ENCODE results near the gene GNB1.
A peak's percentile ranks its signal among the peaks of the same experiment; 100 is the strongest.

Gene GNB1

DNA sequence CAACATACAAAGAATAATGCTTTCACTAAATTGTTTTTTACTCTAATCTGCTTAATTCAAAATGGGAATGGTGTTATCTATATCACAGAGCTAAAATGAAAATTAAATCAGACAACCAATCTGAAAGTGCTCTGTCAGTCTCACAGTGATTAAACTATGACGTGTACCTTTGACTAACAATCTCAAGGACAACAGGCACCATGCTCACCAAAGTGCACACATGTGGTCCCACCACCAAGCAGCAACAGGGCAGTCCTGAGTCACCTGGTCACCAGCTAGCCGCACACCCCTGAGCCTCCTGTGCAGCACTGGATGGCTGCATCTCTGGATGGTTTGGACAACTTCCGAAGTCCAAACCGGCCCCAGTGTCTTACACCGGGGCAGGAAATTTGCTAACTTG is 58.1 kb downstream of the GNB1 start:
- no peak for DNase-seq

DNA sequence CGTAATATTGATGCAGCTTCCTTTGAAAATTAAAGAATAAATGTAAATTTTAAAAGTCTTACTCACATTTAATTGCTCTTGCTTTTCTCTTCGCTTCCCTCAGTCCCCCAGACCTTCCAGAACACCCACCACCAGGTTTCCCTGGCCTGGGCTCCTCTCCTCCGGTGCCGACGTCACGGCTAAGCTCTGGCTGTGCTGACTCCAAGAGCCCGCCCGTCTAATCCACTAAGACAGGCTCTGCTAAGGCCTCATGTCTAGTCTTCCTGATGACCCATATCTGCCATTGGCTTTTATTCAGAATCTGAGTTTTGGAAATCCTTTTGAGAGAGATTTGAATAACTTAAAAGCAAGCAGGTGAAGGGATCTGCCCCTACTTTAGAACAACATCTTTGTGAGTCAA is 58.7 kb downstream of the GNB1 start:
- no peak for DNase-seq

DNA sequence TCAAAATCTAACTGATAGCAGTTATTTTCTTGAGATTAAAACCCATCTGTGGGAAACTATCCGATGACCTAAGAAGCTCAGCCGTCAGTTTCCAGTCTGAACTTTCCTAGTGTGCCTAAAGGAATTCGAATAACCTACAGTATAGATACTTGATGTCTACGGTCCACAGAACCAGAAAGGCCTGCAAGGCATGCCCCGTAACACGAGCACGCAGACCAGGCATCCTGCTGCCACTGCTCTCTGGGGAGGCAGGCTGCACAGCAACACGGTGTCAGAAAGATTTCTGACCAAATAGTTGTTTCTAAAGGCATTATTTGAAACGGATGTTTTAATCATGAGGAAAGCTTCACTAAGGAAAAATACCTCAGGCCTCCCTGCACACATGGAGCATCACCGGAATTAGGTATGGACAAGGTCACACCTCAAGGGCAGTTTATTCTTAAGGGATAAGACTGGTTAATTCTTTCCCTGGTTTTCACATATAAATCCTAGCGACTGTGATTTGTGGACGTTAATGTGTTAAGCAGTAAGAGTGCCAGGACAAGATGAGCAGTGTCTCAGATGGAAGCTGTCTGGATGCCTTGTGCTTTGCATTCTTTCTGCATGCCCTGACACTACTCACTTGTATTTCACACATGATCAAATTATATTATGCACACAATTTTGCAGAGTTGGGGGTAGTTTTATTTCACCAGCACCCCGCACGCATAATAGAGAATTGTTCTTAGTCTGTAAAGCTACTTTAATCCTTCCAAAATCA is 63.6 kb downstream of the GNB1 start:
- no peak for DNase-seq

DNA sequence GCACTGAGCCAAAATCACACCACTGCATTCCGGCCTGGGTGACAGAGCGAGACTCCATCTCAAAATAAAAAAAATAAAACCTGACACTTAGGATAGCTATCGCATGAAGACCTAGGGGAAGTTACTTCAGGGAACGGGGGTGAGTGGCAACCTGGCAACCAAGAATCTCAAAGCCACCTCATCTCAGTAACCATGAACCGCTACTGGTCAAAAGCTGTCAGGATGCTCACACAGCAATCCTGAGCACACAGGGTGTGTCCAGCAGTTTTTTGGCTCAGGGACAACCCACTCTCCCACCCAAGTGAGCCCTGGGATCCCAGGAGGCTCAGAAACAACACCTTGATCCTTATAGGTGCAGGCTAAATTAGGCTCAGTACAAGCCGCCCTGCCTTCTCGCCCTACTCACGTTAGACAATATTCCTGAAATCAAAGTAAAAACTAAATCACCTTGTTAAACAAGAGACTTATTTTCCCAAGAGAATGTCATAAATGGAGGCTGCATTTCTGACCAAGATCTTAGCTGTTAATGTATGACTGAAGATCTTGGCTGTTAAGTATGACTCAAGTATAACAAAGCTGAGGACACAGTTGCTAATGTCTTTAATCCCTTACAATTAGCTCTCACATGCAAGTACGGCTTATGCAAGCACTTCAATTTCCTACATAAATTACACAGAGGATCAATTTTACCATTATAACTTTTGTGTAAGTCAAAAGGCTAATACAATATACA is 64.4 kb downstream of the GNB1 start:
- no peak for DNase-seq

DNA sequence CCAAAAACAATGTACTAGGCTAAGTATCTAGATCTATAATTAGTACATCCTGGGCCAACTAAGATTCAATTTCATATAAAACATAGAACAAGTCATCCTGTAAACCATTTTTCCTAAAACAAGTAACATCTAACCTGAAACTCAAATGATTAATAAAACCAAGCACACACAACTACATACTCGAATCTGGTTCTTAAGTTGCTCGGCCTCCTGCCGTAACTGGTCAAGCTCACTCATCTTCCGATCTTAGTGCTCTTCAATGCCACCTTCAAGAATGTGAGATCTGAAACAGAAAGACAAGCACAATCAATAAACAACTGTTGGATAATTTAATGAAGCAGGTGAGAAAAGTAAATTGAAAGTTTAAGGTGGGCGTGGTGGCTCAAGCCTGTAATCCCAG is 65.7 kb downstream of the GNB1 start:
- no peak for DNase-seq

DNA sequence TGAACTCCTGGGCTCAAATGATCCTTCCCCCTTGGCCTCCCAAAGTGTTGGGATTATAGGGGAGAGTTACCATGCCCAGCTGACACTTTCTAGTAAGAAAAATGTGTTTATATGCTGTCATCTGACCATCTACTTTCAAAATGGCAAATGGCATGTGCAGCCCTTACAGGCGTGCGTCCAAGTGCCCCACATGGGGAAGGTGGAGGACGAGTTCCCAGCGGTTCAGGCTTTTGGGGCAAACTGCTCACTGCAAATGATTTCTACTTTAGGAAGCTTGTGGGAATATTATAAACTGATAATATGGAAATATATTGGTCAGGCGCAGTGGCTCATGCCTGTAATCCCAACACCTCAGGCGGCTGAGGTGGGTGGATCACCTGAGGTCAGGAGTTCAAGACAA is 71.1 kb downstream of the GNB1 start:
- DNase-seq = no peak

DNA sequence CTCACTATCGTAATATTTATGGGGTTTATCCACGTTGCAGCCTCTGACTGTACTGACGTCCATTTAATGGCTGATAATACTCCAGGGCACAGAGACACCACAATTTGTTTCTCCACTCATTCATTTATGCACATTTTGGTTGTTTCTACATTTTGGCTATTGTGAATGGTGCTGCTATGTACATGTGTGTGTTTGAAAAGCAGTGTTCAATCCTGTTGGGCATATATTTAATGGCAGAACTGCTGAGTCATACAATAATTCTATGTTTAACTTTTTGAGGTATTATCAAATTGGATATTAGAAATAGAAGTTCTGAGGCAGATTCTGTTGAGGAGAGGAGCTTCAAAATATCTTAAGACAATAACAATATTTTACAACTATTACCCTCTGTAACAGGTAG is 73.7 kb downstream of the GNB1 start:
- DNase-seq = no peak

DNA sequence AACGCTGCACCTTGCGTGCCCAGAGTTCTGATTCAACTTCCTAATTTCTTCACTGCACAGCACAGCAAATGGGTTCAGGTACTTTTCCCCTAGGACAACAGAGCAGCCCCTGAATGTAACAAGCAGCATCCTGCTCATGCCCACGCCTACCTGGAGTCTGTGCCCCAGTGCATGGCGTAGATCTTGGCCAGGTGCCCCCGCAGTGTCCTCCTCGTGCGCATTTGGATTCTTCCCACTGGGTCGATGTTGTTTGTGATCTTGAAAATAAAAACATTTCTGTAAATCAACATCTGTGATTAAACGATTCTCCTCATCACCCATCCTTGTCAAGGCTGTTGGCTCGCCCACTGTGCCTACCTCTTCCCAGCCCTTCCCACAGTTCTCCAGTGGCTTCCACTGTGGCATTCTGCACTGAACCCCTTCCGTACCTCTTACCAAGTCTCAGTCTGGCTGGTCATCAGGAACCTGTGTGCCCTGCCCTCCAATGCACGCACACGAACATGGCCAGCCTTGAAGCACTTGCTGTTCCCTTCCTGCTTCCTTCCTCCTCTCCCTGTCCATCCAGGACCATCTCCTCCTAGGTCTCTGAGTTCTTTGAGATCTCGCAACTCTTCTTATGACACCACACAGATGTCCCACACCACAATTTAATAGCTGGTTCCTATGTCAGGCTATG is 75.1 kb downstream of the GNB1 start:
- DNase-seq = no peak

DNA sequence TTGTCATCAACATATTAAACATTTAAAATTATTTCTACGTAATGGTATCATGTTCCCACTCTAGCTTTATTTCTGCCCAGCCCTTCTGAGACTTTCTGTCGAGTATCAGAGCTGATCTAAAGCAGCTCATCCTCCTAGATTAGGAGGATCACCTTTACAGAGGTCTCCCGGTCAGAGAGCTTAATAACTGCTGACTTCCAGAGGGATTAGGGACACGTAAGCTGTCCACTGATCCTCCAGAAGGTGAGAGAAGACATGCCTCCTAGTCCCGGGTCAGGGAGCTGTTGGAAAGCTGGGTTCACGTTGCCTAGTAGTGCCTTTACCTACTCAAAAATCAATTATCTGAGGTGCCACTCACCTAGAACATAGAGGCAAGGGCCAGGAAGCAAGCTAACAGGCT is 81.4 kb downstream of the GNB1 start:
- no peak for DNase-seq

DNA sequence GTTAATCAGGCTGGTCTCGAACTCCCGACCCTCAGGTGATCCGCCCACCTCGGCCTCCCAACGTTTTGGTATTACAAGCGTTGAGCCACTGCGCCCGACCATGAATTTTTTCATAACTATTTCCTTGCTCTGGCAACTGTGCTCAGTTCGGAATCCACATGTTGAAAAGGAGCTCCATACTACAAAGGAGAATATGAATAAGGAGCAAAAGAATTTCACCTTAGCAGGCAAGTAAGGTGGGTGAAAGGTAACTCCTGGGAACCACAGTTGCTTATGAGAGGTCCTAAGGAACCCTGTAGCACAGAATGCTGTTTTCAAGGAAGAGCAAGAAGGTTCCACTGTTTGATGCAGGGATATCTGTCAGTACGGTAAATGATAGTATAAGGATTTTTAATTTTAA is 82.7 kb downstream of the GNB1 start:
- no peak for DNase-seq

DNA sequence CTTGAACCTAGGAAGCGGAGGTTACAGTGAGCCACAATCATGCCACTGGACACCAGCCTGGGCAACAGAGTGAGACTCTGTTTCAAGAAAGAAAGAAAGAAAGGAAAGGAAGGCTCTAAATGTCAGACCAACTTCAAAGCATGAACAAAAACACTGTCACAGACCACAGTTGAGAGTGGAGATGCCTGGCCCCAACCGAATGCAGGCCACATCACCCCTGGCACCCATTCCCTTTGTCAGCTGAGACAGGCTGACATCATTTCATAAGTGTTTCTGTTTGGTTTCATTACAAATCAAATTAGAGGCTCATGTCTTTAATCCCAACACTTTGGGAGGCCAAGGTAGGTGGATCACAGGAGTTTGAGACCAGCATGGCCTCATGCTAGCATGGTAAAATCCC is 84.0 kb downstream of the GNB1 start:
- peak in 20 of 56 donors; percentile 2 to 57 (median 24) for DNase-seq

DNA sequence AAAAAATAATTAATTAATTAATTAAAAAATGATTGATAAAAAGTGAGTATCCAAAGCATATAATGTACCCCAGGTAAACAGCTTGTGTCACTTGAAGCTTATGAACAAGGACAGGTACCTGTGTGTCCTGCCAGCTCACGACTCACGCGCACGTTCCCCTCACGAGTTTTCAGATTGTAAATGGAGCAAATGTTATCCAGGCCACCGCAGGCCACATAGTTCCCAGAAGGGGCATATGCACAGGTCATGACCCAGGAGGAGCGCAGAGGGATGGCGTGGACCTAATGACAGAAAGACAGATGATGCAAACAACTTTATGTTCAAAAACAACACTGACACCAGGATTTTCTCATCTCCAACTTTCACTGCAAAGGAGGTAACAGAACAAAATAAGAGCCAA is 86.6 kb downstream of the GNB1 start:
- DNase-seq = no peak

DNA sequence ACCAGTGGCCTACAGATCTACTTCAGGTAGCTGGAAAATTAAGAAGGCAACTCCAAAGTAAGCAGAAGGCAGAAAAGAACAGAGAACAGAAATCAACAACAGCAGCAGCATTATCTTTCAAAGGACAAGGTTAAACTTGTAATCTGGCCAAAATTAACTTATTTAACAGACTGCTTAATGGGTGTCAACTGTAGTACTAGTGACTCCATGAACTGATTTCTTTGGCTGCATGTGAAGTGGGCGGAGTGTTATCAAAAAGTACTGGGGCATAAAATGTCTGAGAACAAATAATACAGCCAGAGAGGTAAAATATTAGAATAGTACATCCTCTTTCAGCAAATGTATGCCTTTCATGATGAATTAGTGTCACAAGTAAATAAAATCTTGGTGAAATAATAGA is 88.0 kb downstream of the GNB1 start:
- DNase-seq = no peak

DNA sequence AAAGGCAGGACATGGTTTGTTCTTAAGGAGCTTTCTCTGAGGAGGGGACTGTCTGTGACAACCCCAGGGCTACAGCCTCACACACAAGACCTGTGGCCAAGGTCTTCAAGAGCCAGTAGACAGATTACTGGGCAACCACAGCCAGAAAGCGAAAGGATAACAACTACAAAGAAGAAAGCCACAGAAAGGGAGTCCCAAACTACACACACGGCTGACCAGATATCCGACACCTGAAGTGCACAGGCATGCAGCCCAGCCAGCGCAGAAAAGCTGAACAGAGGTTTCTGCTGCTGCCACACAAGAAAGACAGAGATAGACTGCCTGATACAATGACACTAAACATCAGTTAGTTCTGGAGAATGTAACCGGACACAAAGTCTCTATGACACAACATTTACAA is 91.2 kb downstream of the GNB1 start:
- DNase-seq = no peak

DNA sequence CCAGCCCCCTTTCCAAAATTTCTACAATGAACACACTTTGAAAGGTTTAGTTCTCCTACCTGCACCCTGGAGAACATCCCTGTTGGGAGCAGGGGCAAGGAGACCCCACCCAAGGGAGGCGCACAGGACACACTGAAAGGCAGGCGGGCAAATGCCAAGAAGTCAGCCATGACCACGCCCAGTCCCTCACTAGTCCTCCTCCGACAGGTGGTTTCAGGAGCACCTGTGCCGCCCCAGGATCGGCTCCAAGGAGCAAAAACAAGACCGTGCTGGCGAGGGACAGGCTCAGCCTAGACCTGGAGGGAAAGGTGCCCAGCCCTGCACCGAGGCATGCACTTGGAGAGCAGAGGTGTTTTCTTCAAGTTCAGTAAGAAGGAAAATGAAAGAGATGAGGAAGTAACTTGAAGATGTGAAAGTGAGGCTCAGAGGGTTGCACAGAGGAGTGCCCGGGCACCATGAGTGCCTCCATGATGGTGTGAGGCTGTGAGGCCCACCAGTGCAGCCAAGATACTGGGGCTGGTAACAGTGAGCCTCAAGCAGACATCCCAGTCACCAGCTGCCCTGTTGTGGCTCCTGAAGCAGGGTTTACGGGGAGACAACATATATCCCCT is 93.1 kb downstream of the GNB1 start:
- no peak for DNase-seq

DNA sequence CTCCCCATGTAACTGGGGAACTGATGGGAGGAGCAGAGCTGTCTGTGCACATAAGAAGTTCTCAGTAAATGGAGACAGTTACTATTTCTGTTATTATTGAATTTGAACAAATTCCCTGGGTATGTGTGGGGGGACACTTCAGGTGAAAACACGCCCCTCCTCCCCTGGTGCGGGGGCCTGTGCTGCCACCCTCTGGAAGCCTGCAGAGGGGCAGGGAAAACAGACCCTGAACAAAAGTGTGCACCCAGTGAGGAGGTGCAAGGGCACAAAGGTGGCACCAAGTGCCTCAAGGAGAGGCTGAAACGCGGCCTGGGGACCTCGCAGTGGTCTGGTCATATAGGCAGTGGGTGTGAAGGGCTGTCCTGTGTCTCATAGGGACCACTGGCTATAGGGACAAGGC is 94.4 kb downstream of the GNB1 start:
- DNase-seq = peak in 9 of 56 donors; percentile 6 to 43 (median 37)

DNA sequence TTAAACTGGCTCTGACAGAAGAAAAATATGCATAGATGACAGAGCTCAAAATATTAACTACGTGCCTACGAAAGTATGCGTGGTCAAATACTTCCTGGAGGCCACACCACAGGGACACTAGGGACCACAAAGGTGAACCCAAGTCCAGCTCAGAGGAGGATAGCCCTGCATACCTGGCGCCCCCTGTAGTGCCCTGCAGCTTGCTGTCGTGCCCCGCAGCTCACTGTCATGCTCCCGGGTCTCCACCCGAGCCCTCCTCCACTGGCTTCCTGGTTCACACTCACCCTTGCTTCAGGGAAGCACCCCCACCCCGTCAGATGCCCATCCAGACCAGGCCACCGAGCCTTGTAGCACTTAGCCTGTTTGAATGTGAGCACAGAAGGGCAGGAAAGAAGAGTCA is 95.9 kb downstream of the GNB1 start:
- no peak for DNase-seq

DNA sequence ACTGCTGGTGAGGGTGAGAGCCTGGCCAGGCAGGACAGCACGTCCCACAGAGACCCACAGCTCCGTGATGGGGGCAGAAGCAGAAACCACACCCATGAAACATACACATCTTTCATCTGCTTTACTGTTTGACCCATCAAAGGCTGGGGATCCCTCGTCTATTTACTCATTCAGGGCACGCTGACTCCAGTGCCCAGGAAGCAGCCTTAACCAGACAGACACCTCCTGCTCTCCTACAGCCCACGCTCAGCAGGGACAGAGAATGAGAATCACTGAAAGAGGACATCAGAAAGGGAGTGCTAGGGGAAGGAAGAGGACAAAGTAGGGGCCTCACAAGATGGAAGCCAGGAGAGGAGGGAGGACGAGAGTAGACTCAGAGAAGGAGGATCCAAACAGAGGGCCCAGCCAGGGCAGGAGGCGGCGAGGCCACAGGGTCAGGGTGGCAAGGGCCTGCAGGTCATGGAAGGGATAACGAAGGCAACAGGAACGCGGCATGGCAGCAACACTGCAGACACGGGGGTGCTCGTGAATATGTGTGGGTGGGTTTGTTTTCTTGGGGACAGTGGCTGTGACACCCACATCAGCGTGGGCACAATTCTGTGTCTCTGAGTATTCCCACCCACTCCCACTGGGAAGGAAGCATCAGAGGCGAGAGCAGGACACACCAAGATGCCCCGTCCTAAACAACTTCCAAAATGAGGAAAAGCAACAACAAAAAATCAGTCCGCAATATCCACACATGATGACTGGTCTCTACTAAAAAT is 97.2 kb downstream of the GNB1 start:
- no peak for DNase-seq

DNA sequence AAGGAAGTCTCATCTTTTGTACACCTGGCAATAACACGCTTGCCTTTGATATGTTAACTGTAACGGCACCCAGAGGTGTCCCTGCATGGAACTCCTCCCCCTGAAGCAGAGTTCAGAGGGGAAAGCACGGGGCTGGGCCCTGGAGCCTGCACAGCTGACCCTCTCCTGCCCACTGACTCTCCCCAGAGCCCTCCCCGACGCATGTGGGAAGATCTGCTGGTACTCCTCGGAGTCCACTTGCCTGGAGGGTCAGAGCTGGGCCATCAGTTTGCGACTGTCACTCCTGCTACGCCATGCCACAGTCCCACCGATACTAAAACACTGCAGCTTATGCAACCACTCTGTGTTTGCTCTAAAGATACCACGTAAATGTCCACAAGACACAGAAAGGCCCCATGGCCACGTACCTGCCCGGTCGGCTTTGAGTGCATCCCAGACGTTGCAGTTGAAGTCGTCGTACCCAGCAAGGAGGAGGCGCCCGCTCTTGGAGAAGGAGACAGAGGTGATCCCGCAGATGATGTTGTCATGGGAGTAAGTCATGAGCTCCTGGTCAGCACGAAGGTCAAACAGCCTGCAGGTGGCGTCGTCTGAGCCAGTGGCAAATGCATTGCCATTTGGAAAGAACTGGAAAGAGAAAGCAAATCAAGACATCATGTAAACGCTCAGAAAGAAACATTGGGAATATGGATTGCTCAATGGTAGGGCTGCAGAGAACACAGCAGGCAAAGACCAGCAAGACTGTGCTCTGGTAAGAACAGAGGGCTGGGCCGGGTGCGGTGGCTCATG is 102.0 kb downstream of the GNB1 start:
- DNase-seq = no peak

DNA sequence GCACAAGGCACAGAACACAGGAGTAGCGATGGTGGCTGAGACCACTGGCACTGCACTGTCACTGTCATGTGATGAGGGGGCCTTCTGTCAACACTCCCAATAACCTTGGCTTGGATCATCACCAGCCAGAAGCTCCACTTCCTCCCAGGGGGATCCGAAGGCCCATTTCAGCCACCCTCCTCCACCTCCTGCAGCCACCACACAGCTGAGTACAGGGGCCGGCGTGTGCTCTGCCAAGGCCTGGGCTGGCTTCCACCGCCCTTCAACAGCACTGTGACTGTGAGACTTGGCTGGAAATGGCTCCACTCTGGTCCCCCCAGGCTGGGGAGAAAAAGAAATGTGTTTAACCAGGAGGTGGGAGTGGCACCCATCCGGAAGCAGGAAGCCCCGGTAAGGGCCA is 102.8 kb downstream of the GNB1 start:
- peak in 14 of 56 donors; percentile 11 to 60 (median 33) for DNase-seq

Measured in nucleus accumbens (tissue), 56 donors.